ENCODE measurements around the gene HSD17B11.
"Not testable (repeated sequence)": the region's sequence is repeated elsewhere in the genome, so short reads cannot be mapped to it uniquely, and the experiment has no call there.

Gene HSD17B11

DNA sequence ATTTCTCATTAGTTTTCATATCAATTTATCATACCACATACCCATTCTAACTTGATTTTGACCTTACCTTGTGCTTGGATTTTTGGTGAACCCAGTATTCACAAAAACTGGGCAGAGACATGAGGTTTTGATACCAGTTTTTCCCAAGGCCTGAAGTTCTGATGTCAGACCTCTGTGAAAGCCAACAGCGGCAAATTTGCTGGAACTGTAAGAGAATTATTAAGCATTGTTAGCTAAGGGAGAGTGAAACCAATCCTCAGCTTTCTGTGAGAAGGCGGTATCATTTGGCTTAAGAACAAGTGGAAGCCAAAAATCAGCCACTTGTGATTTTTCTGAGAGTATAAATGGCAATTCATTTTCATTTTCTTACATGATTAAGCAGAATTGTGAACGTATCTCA lies 77.2 kb downstream of the HSD17B11 start:
- DNase-seq = no peak

DNA sequence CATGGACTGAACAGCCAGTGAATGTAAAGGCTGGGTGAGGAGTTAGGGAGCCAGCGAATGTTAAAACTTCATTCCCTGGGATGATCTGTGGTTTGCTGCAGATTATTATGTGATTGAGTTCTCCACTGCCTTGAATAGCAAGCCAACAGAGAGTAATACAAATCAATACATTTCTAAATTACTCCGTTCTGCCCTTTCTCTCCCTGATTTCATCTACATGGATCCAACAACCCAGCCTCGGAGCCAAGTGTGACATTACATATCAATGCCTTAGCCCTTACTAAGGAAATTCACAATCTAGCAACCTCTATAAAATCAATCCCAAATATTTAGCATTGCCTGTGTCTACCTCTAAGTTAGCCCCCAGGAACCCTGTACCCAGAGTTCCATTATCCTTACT lies 79.3 kb downstream of the HSD17B11 start:
- intact Hi-C loops (cut with DNase I) = no loop called here
- DNase-seq = no peak

More for the DNA sequence above, 77.2 kb downstream of the HSD17B11 start:
- intact Hi-C loops (cut with DNase I) = no loop called here

DNA sequence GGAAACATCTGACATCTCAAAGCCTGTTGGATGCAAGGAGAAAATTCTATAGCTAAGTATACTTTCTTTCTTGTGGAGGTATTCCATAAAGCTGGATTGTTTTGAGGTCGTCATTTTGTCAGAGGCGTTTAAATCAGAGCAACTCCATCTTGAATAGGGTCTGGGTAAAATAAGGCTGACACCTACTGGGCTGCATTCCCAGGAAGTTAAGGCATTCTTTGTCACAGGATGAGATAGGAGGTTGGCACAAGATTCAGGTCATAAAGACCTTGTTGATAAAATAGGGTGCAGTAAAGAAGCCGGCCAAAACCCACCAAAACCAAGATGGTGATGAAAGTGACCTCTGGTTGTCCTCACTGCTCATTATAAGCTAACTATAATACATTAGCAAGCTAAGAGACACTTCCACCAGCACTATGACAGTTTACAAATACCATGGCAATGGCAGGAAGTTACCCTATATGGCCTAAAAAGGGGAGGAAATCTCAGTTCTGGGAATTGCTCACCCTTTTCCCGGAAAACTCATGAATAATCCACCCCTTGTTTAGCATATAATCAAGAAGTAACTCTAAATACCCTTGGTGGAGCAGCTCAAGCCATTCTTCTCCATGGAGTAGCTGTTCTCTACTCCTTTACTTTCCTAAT lies 80.2 kb downstream of the HSD17B11 start:
- no peak for DNase-seq
- intact Hi-C loops (cut with DNase I) = no loop called here

DNA sequence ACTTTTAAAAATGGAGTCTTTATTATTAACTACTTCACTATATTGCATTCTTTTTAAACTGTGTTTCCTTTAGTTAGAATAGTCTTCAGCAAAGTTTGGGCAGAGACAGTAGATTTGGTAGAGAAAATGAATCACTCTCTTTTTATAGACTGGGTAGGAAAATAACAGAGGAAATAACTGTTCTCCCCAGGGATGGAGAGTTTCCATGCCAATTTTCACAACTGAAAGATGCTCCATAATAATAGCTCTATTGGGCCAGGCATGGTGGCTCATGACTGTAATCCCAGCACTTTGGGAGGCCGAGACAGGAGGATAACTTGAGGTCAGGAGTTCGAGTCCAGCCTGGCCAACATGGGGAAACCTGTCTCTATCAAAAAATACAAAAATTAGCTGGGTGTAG lies 81.4 kb downstream of the HSD17B11 start:
- intact Hi-C loops (cut with DNase I) = no loop called here
- DNase-seq = no peak

DNA sequence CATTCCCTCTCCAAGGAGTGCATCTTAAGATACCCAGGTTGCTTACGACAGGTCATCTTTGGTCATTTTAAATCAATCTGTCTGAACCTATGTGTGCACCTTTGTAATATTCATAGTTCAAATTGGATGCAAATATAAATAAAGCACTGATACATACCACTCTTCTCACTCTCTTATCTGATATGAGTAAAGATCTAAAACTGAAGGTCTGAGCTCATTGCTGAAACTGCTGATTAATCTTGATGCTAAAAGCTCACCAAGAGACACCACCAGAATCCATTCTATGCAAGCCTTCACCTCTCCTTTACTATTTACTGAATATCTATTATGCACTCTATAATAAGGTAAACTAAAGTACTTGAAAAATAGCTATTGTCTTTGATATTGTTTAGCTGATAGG lies 84.9 kb downstream of the HSD17B11 start:
- intact Hi-C loops (cut with DNase I) = no loop called here
- DNase-seq = no peak

DNA sequence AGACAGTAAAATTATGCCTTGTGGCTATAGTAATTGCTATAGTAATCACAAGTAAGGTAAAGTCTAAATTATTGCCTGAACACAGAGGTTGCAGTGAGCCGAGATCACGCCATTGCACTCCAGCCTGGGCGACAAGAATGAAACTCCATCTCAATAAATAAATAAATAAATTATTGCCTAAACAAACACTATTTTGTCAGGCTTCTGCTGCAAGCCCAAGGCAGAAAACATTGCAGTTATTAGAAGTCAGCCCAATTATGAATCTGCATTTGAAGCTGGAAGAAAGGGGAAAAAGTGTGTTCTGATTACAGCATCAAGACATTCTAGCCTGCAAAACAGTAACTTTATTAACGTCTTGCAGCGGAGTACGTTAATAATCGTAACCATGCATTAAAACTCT lies 85.4 kb downstream of the HSD17B11 start:
- DNase-seq = no peak
- intact Hi-C loops (cut with DNase I) = no loop called here

DNA sequence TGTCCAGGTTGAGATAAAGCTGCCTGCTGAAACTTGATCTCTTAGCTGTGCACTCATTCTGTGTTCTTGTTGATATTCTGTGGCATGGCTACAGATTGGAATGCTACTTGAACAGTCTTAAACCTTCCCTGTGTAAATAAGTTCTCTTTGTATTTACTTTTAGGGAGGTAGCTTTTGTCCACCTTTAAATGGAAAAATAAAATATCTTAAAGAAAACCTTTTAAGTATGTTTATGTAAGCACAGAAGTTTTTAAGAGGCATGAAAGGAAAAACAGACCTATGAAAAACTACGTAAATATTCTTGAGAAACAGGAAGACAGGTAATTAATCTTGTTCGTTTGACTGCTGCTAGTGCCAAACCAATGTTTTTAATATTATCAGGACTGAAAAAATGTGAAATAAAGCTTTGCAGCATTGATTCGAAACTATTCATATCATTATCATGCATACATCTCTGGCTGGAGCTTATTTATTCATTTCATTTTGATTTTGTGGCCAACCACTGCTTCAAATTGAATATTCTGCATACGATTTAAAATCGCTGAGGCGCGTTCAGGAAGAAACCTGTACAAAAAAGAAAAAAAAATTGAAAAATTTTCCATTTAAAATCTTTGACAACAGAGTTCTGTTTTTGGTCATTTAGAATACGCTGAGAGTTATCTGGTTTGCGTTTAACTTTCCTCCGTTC lies 86.1 kb downstream of the HSD17B11 start:
- intact Hi-C loops (cut with DNase I) = no loop called here
- no peak for DNase-seq

DNA sequence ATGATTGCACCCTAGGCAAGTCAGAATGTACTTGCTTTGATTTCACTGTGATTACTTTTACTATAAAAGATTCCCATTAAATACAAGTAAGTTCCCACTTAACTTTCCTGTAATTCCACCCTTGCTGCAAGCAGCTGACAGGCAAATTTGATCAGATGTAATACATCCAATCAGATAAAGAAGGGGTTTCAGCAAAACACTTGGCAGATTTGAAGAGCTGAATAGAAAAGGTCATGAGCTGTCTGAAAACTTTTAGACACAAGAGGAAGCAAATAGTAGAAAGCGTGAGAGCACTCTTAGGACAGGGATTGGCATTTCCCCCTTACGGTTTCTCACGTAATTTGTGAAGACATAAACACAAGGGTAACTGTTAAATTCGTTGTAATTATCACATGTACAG lies 91.1 kb downstream of the HSD17B11 start:
- no peak for DNase-seq
- intact Hi-C loops (cut with DNase I) = no loop called here

DNA sequence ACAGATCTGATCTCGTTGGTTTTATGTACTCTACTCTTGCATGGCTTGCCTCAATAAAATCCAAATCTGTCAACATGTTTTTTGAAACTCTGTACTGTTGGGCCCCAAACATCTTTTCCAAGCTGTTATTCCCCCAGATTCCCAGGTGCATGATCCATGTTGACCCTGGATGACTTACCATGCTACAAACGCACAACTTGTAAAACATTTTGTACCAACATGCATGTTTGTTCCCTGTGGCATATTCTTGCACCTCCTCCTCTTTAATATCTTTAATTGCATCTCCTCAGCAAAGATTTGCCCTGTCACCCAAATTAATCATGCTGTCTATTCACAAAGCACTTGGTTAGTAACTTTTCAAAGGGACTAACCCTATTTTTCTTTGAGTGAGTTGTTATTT lies 92.6 kb downstream of the HSD17B11 start:
- intact Hi-C loops (cut with DNase I) = no loop called here
- no peak for DNase-seq

DNA sequence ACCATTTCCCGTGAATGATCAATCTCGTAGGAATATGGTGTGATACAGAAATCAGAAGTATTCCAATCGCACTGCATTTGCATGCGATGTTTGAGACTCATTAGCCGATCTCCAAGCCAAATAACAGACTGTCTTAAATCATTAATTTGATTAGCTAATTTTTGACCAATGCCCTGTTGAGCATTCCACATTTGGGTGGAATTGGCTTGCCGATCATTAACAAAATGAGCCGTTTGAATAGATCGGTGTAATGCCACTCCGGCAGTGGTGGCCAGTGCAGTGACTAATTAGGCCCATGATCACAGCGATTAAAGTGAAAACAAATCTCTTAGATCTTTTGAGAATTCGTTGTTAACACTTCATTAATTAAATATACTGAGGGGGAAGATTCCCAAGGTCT lies 96.1 kb downstream of the HSD17B11 start:
- intact Hi-C loops (cut with DNase I); DNase-seq: not testable (repeated sequence)

DNA sequence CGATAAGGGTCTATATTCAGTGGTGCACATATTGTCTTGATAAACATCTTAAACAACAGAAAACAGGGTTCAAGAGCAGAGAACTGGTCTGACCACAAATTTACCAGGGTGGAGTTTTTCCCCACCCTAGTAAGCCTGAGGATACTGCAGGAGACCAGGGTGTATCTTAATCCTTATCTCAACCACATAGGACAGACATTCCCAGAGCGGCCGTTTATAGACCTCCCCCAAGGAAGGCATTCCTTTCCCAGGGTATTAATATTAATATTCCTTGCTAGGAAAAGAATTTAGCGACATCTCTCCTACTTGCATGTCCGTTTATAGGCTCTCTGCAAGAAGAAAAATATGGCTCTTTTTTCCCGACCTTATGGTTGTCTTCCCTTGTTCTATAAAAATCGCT lies 97.1 kb downstream of the HSD17B11 start:
- DNase-seq; intact Hi-C loops (cut with DNase I): not testable (repeated sequence)

DNA sequence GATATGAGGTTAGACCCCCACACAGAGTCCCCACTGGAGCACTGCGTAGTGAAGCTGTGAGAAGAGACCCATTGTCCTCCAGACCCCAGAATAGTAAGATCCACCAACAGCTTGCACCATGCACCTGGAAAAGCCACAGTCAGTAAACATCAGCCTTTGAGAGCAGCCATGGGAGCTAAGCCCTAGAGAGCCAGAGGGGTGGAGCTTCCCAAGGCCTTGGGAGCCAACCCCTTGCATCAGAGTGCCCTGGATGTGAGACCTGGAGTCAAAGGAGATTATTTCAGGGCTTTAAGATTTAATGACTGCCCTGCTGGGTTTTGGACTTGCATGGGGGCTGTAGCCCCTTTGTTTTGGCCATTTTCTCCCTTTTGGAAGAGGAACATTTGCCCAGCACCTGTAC lies 104.0 kb downstream of the HSD17B11 start:
- intact Hi-C loops (cut with DNase I) = no loop called here
- no peak for DNase-seq
